Measurements from ENCODE around the gene TNFSF13. TPM values are rescaled to one million over a fixed set of nuclear protein-coding genes. Genes with fewer than 3 reads are reported as not detected.

Gene TNFSF13
- total RNA-seq, 2 experiments from 2014 or later = 2.1 to 2.6 TPM

- Mint-ChIP-seq H3K27me3 (ENCODE audit: low read depth) (no peaks in the 10 kb centered on the region), H3K4me1 (ENCODE audit: low read depth) (peaks cover 53% of the 10 kb centered on the region), H3K4me3 (peak overlapping the region; percentile 87), H3K36me3 (ENCODE audit: low read depth) (peaks cover 29% of the 10 kb centered on the region), H3K9me3 (no peaks in the 10 kb centered on the region), H3K27ac (no peak overlapping the region)
- CTCF ChIA-PET = no interaction called here
- intact Hi-C loops (cut with micrococcal nuclease) = no loop called here
- no peak for DNase-seq
These were observed 4.7 kb downstream of the TNFSF13 start for GRCh38 chr17:7563115-7563869.

GRCh38 chr17:7569571-7569970 is 11.0 kb downstream of the TNFSF13 start:
- intact Hi-C loops (cut with micrococcal nuclease) = no loop called here
- no peak overlapping the region for H3K27ac Mint-ChIP-seq

GRCh38 chr17:7570351-7570750 is 11.8 kb downstream of the TNFSF13 start:
- peaks cover 55% of the 10 kb centered on the region for H3K36me3 Mint-ChIP-seq (ENCODE audit: low read depth)
- H3K27ac Mint-ChIP-seq = no peak overlapping the region
- DNase-seq = no peak
- CTCF ChIA-PET = interaction anchor here (0.7 to 3.5 kb wide), 3 partner anchors 9 to 118 kb away, joined by 3 to 26 read pairs (median 5); partner anchors contain the start of genes SENP3 and WRAP53
- intact Hi-C loops (cut with micrococcal nuclease) = loop anchor here (10.0 kb wide), 1 partner anchor 526 kb away; the partner anchor contains the start of gene SLC16A11
- H3K27me3 Mint-ChIP-seq (ENCODE audit: low read depth) = no peaks in the 10 kb centered on the region
- H3K9me3 Mint-ChIP-seq = no peaks in the 10 kb centered on the region
- peaks cover 36% of the 10 kb centered on the region for H3K4me1 Mint-ChIP-seq (ENCODE audit: low read depth)
- H3K4me3 Mint-ChIP-seq = no peak overlapping the region

More at GRCh38 chr17:7569571-7569970, 11.0 kb downstream of the TNFSF13 start:
- Mint-ChIP-seq H3K36me3 (ENCODE audit: low read depth) (peaks cover 53% of the 10 kb centered on the region), H3K4me3 (no peak overlapping the region), H3K9me3 (no peaks in the 10 kb centered on the region), H3K4me1 (ENCODE audit: low read depth) (peaks cover 32% of the 10 kb centered on the region), H3K27me3 (ENCODE audit: low read depth) (no peaks in the 10 kb centered on the region)
- CTCF ChIA-PET = interaction anchor here (3.5 kb wide), 1 partner anchor 8 kb away, joined by 26 read pairs; the partner anchor contains the start of gene SENP3
- no peak for DNase-seq

- CTCF ChIA-PET = interaction anchor here (1.1 to 3.5 kb wide), 2 partner anchors 11 to 119 kb away, joined by 3 to 26 read pairs; partner anchors contain the start of gene SENP3
- DNase-seq = no peak
- intact Hi-C loops (cut with micrococcal nuclease) = loop anchor here (1.0 to 10.0 kb wide), 15 partner anchors 11 to 527 kb away; partner anchors contain the start of genes EIF5A, ELP5, MPDU1 and NEURL4
- Mint-ChIP-seq H3K36me3 (ENCODE audit: low read depth) (peaks cover 67% of the 10 kb centered on the region), H3K4me1 (ENCODE audit: low read depth) (peaks cover 53% of the 10 kb centered on the region), H3K4me3 (peak overlapping the region; percentile 85), H3K27me3 (ENCODE audit: low read depth) (no peaks in the 10 kb centered on the region), H3K9me3 (no peaks in the 10 kb centered on the region), H3K27ac (peak overlapping the region; percentile 99)
These were observed 13.7 kb downstream of the TNFSF13 start for GRCh38 chr17:7572338-7572587.

- no peaks in the 10 kb centered on the region for H3K27me3 Mint-ChIP-seq (ENCODE audit: low read depth)
- CTCF ChIA-PET = interaction anchor here (1.1 to 3.5 kb wide), 2 partner anchors 12 to 120 kb away, joined by 3 to 26 read pairs; partner anchors contain the start of gene SENP3
- H3K36me3 Mint-ChIP-seq (ENCODE audit: low read depth) = peaks cover 67% of the 10 kb centered on the region
- intact Hi-C loops (cut with micrococcal nuclease) = loop anchor here (1.0 to 10.0 kb wide), 15 partner anchors 11 to 528 kb away; partner anchors contain the start of genes EIF5A, ELP5, MPDU1 and NEURL4
- peaks cover 55% of the 10 kb centered on the region for H3K4me1 Mint-ChIP-seq (ENCODE audit: low read depth)
- DNase-seq = peak; percentile 100
- H3K4me3 Mint-ChIP-seq = peak overlapping the region; percentile 85
- H3K9me3 Mint-ChIP-seq = no peaks in the 10 kb centered on the region
- H3K27ac Mint-ChIP-seq = peak overlapping the region; percentile 99
These were observed 14.2 kb downstream of the TNFSF13 start for GRCh38 chr17:7572588-7573323.

- H3K27ac Mint-ChIP-seq = peak overlapping the region; percentile 99
- peak overlapping the region; percentile 85 for H3K4me3 Mint-ChIP-seq
- no peaks in the 10 kb centered on the region for H3K27me3 Mint-ChIP-seq (ENCODE audit: low read depth)
- intact Hi-C loops (cut with micrococcal nuclease) = loop anchor here (2.0 to 10.0 kb wide), 3 partner anchors 269 to 529 kb away; partner anchors contain the start of genes ELP5 and SLC16A11
- H3K36me3 Mint-ChIP-seq (ENCODE audit: low read depth) = peaks cover 74% of the 10 kb centered on the region
- DNase-seq = peak; percentile 94
- peaks cover 61% of the 10 kb centered on the region for H3K4me1 Mint-ChIP-seq (ENCODE audit: low read depth)
- H3K9me3 Mint-ChIP-seq = no peaks in the 10 kb centered on the region
- CTCF ChIA-PET = interaction anchor here (0.9 kb wide), 1 partner anchor 13 kb away, joined by 3 read pairs; no protein-coding TSS in a partner anchor
These were observed 15.0 kb downstream of the TNFSF13 start for GRCh38 chr17:7573324-7574080.

GRCh38 chr17:7574176-7574953 is 15.8 kb downstream of the TNFSF13 start:
- peaks cover 67% of the 10 kb centered on the region for H3K4me1 Mint-ChIP-seq (ENCODE audit: low read depth)
- H3K4me3 Mint-ChIP-seq = peak overlapping the region; percentile 85
- CTCF ChIA-PET = interaction anchor here (0.8 to 2.3 kb wide), 3 partner anchors 13 to 113 kb away, joined by 3 to 8 read pairs (median 3); partner anchors contain the start of genes SOX15 and TP53
- peaks cover 70% of the 10 kb centered on the region for H3K36me3 Mint-ChIP-seq (ENCODE audit: low read depth)
- intact Hi-C loops (cut with micrococcal nuclease) = loop anchor here (10.0 kb wide), 1 partner anchor 530 kb away; the partner anchor contains the start of gene SLC16A11
- H3K27ac Mint-ChIP-seq = peak overlapping the region; percentile 63
- DNase-seq = no peak
- no peaks in the 10 kb centered on the region for H3K27me3 Mint-ChIP-seq (ENCODE audit: low read depth)
- no peaks in the 10 kb centered on the region for H3K9me3 Mint-ChIP-seq

- H3K4me1 Mint-ChIP-seq (ENCODE audit: low read depth) = peaks cover 73% of the 10 kb centered on the region
- intact Hi-C loops (cut with micrococcal nuclease) = loop anchor here (10.0 kb wide), 1 partner anchor 531 kb away; the partner anchor contains the start of gene SLC16A11
- DNase-seq = no peak
- no peaks in the 10 kb centered on the region for H3K9me3 Mint-ChIP-seq
- peaks cover 67% of the 10 kb centered on the region for H3K36me3 Mint-ChIP-seq (ENCODE audit: low read depth)
- CTCF ChIA-PET = interaction anchor here (0.5 to 2.3 kb wide), 6 partner anchors 14 to 530 kb away, joined by 3 to 8 read pairs (median 3); partner anchors contain the start of genes SOX15 and TP53
- peak overlapping the region; percentile 63 for H3K27ac Mint-ChIP-seq
- H3K4me3 Mint-ChIP-seq = peak overlapping the region; percentile 85
- no peaks in the 10 kb centered on the region for H3K27me3 Mint-ChIP-seq (ENCODE audit: low read depth)
These were observed 16.9 kb downstream of the TNFSF13 start for GRCh38 chr17:7575481-7575883.

GRCh38 chr17:7575959-7576358 is 17.4 kb downstream of the TNFSF13 start:
- H3K27me3 Mint-ChIP-seq (ENCODE audit: low read depth) = no peaks in the 10 kb centered on the region
- no peaks in the 10 kb centered on the region for H3K9me3 Mint-ChIP-seq
- H3K4me1 Mint-ChIP-seq (ENCODE audit: low read depth) = peaks cover 73% of the 10 kb centered on the region
- no peak for DNase-seq
- intact Hi-C loops (cut with micrococcal nuclease) = loop anchor here (10.0 kb wide), 1 partner anchor 531 kb away; the partner anchor contains the start of gene SLC16A11
- H3K36me3 Mint-ChIP-seq (ENCODE audit: low read depth) = peaks cover 65% of the 10 kb centered on the region
- H3K27ac Mint-ChIP-seq = peak overlapping the region; percentile 63
- peak overlapping the region; percentile 85 for H3K4me3 Mint-ChIP-seq
- CTCF ChIA-PET = interaction anchor here (0.5 to 2.3 kb wide), 4 partner anchors 13 to 152 kb away, joined by 3 to 8 read pairs (median 4); partner anchors contain the start of genes SOX15 and TP53

- Mint-ChIP-seq H3K4me1 (ENCODE audit: low read depth) (peaks cover 73% of the 10 kb centered on the region), H3K27me3 (ENCODE audit: low read depth) (no peaks in the 10 kb centered on the region), H3K36me3 (ENCODE audit: low read depth) (peaks cover 63% of the 10 kb centered on the region), H3K9me3 (no peaks in the 10 kb centered on the region), H3K4me3 (peak overlapping the region; percentile 35), H3K27ac (peak overlapping the region; percentile 63)
- CTCF ChIA-PET = interaction anchor here (1.0 to 2.3 kb wide), 3 partner anchors 10 to 139 kb away, joined by 3 to 8 read pairs (median 3); partner anchors contain the start of gene SOX15
- intact Hi-C loops (cut with micrococcal nuclease) = loop anchor here (10.0 kb wide), 1 partner anchor 532 kb away; the partner anchor contains the start of gene SLC16A11
- no peak for DNase-seq
These were observed 17.9 kb downstream of the TNFSF13 start for GRCh38 chr17:7576432-7576937.

Data from activated naive CD4-positive, alpha-beta T cell treated with anti-CD3 and anti-CD28 coated beads for 36 hours (primary cell).